Neural progenitor cell (in vitro differentiated cells): Measurements from ENCODE around the gene SERPINB13. TPM values are rescaled to one million over a fixed set of nuclear protein-coding genes. Genes with fewer than 3 reads are reported as not detected.

Experiments used
- DNase-seq: peaks from one replicate; pipeline ENCODE4 v3.0.0-alpha.2; 2016; ENCODE audit warnings: low spot score
- H2AFZ ChIP-seq: fragments of 200-600 bp; sonication (generic); replicated peaks from 2 replicates; pipeline ENCODE4 v1.6.1; 2016; ENCODE audit warnings: antibody characterized with exemption
- H3F3A ChIP-seq: fragments of 200-600 bp; sonication (generic); 2 replicates; pipeline ENCODE4 v1.6.1; 2016; ENCODE audit warnings: antibody characterized with exemption, low read depth
- H3K27ac ChIP-seq: fragments of 200-600 bp; sonication (generic); 2 replicates; pipeline ENCODE4 v1.5.1; 2016; ENCODE audit warnings: mild to moderate bottlenecking
- H3K27me3 ChIP-seq: fragments of 200-600 bp; sonication (generic); 2 replicates; pipeline ENCODE4 v1.6.1; 2016; ENCODE audit warnings: mild to moderate bottlenecking, moderate library complexity
- H3K36me3 ChIP-seq: fragments of 200-600 bp; sonication (generic); 2 replicates; pipeline ENCODE4 v1.5.1; 2016
- H3K4me1 ChIP-seq: fragments of 200-600 bp; sonication (generic); 2 replicates; pipeline ENCODE4 v1.6.1; 2016; ENCODE audit warnings: mixed run types
- H3K4me2 ChIP-seq: fragments of 200-600 bp; sonication (generic); 2 replicates; pipeline ENCODE4 v1.6.1; 2016
- H3K4me3 ChIP-seq: fragments of 200-600 bp; sonication (generic); 2 replicates; pipeline ENCODE4 v1.5.1; 2016
- H3K79me2 ChIP-seq: fragments of 200-600 bp; sonication (generic); 2 replicates; pipeline ENCODE4 v1.6.1; 2016; ENCODE audit warnings: low read depth
- H3K9ac ChIP-seq: fragments of 200-600 bp; sonication (generic); 2 replicates; pipeline ENCODE4 v1.6.1; 2016
- H3K9me3 ChIP-seq: fragments of 200-600 bp; sonication (generic); 2 replicates; pipeline ENCODE4 v1.5.1; 2016; ENCODE audit warnings: low read depth
- H4K20me1 ChIP-seq: fragments of 200-600 bp; sonication (generic); 2 replicates; pipeline ENCODE4 v1.6.1; 2016; ENCODE audit warnings: low read depth
- H3K27ac Mint-ChIP-seq: 3 replicates; pipeline ENCODE4 v1.8.0; 2021; ENCODE audit warnings: mixed read lengths
- H3K27me3 Mint-ChIP-seq: 2 replicates; pipeline ENCODE4 v1.8.0; 2022; ENCODE audit warnings: low read depth, mild to moderate bottlenecking, inconsistent platforms, moderate library complexity, mixed read lengths; ENCODE audit not compliant: insufficient read depth
- H3K36me3 Mint-ChIP-seq: 3 replicates; pipeline ENCODE4 v1.8.0; 2021; ENCODE audit warnings: mixed read lengths
- H3K4me1 Mint-ChIP-seq: 3 replicates; pipeline ENCODE4 v1.8.0; 2021; ENCODE audit warnings: mixed read lengths
- H3K4me3 Mint-ChIP-seq: 3 replicates; pipeline ENCODE4 v1.8.0; 2021; ENCODE audit warnings: mild to moderate bottlenecking, moderate library complexity, mixed read lengths
- H3K9me3 Mint-ChIP-seq: 3 replicates; pipeline ENCODE4 v1.8.0; 2020; ENCODE audit warnings: mixed read lengths
- EZH2 ChIP-seq: fragments of 200-600 bp; sonication (generic); IDR thresholded peaks from 2 replicates; pipeline ENCODE4 v1.6.1; 2017; ENCODE audit warnings: antibody characterized with exemption, mild to moderate bottlenecking, moderate library complexity
- EZH2phosphoT487 ChIP-seq: fragments of 200-600 bp; sonication (generic); IDR thresholded peaks from 2 replicates; pipeline ENCODE4 v1.6.1; 2017; ENCODE audit warnings: antibody characterized with exemption
- total RNA-seq: library from RNA; depleted of rRNA; stranded (reverse); fragments of >200 nt; gene quantifications from 2 replicates; pipeline ENCODE4 v1.2.3, GENCODE V29; 2015; ENCODE audit warnings: low replicate concordance
- TF ChIP-seq, protein P1 (sequence below): fragments of 200-600 bp; sonication (generic); IDR thresholded peaks from 2 replicates; pipeline ENCODE4 v1.5.1; 2017; ENCODE audit warnings: antibody characterized with exemption, mild to moderate bottlenecking

The SERPINB13 gene
- total RNA-seq, 1 donor from 2014 or later, result not detected

DNA sequence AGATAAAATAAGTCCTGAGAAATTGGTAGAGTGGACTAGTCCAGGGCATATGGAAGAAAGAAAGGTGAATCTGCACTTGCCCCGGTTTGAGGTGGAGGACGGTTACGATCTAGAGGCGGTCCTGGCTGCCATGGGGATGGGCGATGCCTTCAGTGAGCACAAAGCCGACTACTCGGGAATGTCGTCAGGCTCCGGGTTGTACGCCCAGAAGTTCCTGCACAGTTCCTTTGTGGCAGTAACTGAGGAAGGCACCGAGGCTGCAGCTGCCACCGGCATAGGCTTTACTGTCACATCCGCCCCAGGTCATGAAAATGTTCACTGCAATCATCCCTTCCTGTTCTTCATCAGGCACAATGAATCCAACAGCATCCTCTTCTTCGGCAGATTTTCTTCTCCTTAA is 9.8 kb downstream of the SERPINB13 start:
- H2AFZ ChIP-seq, result peak overlapping the region; percentile 28
- no peak for TF ChIP-seq EZH2phosphoT487
- no peak for TF ChIP-seq EZH2
- TF ChIP-seq, protein P1, sequence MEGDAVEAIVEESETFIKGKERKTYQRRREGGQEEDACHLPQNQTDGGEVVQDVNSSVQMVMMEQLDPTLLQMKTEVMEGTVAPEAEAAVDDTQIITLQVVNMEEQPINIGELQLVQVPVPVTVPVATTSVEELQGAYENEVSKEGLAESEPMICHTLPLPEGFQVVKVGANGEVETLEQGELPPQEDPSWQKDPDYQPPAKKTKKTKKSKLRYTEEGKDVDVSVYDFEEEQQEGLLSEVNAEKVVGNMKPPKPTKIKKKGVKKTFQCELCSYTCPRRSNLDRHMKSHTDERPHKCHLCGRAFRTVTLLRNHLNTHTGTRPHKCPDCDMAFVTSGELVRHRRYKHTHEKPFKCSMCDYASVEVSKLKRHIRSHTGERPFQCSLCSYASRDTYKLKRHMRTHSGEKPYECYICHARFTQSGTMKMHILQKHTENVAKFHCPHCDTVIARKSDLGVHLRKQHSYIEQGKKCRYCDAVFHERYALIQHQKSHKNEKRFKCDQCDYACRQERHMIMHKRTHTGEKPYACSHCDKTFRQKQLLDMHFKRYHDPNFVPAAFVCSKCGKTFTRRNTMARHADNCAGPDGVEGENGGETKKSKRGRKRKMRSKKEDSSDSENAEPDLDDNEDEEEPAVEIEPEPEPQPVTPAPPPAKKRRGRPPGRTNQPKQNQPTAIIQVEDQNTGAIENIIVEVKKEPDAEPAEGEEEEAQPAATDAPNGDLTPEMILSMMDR, result no peak
- no peaks in the 10 kb centered on the region for H3K4me1 ChIP-seq
- H3K4me3 ChIP-seq, result no peak overlapping the region
- Mint-ChIP-seq H3K4me3 (no peak overlapping the region), H3K36me3 (no peaks in the 10 kb centered on the region), H3K4me1 (no peaks in the 10 kb centered on the region), H3K27me3 (no peaks in the 10 kb centered on the region), H3K9me3 (no peaks in the 10 kb centered on the region), H3K27ac (no peak overlapping the region)
- H3K36me3 ChIP-seq, result no peaks in the 10 kb centered on the region
- no peaks in the 10 kb centered on the region for H3K27me3 ChIP-seq
- no peak overlapping the region for H3K27ac ChIP-seq
- no peak overlapping the region for H3K9ac ChIP-seq
- DNase-seq, result no peak
- no peak overlapping the region for H3K4me2 ChIP-seq
- H3K79me2 ChIP-seq, result no peaks in the 10 kb centered on the region
- H3K9me3 ChIP-seq, result no peaks in the 10 kb centered on the region
- no peaks in the 10 kb centered on the region for H4K20me1 ChIP-seq
- no peaks in the 10 kb centered on the region for H3F3A ChIP-seq

DNA sequence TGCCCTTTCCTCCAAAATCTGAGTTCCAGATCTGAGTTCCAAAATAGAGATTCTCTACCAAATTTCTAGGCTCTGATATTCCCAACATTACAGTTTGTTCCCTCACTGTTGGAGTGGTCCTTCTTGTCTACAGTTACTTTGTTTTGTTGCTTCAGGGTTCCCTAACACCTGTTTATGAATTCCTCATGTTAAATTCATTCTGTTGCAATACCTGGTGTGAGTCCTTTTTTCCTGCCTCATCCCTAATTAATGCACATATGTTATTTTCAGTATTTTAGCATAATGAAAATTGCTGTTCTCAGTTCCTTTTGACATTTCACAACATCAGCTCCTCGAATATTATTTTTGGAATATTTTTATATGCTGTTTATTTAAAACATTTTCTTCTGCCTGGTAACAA is 16.2 kb downstream of the SERPINB13 start:
- H3K9me3 Mint-ChIP-seq, result no peaks in the 10 kb centered on the region
- no peaks in the 10 kb centered on the region for H3K4me1 ChIP-seq
- H3K36me3 Mint-ChIP-seq, result no peaks in the 10 kb centered on the region
- H3K79me2 ChIP-seq, result no peaks in the 10 kb centered on the region
- H3K9ac ChIP-seq, result no peak overlapping the region
- no peak overlapping the region for H3K27ac Mint-ChIP-seq
- no peaks in the 10 kb centered on the region for H3K9me3 ChIP-seq
- no peak for DNase-seq
- no peaks in the 10 kb centered on the region for H3K27me3 Mint-ChIP-seq
- no peak overlapping the region for H3K4me3 ChIP-seq
- no peaks in the 10 kb centered on the region for H3K36me3 ChIP-seq
- no peak overlapping the region for H3K4me3 Mint-ChIP-seq
- H3K27me3 ChIP-seq, result no peaks in the 10 kb centered on the region
- no peak overlapping the region for H2AFZ ChIP-seq
- H3F3A ChIP-seq, result no peaks in the 10 kb centered on the region
- no peaks in the 10 kb centered on the region for H3K4me1 Mint-ChIP-seq
- no peaks in the 10 kb centered on the region for H4K20me1 ChIP-seq
- H3K4me2 ChIP-seq, result no peak overlapping the region
- TF ChIP-seq, protein P1, result no peak
- TF ChIP-seq EZH2phosphoT487 (no peak), EZH2 (no peak)
- H3K27ac ChIP-seq, result no peak overlapping the region

DNA sequence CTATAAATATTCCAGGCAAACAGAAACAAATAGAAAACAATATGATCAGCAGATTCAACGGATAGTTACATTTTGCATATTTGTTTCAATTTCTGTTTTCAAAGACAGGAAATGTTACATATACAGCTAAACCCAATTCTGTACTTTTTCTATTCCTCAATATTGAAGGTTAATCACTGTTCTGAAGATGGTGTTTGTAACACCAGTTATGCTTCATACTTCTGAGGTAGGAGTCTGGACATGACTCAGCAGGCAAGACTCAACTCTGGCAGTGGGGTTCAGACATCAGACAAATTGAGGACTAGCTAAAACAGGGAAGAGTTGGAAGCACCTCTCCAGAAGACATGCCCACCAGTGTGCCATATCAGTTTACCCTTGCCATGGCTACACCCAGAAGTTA is 16.6 kb downstream of the SERPINB13 start:
- H3K4me1 Mint-ChIP-seq, result no peaks in the 10 kb centered on the region
- Histone ChIP-seq H3K79me2 (no peaks in the 10 kb centered on the region), H3F3A (no peaks in the 10 kb centered on the region), H3K36me3 (no peaks in the 10 kb centered on the region), H3K27me3 (no peaks in the 10 kb centered on the region), H3K9me3 (no peaks in the 10 kb centered on the region), H2AFZ (no peak overlapping the region), H3K4me2 (no peak overlapping the region), H3K4me3 (no peak overlapping the region), H3K9ac (no peak overlapping the region), H3K27ac (no peak overlapping the region), H4K20me1 (no peaks in the 10 kb centered on the region), H3K4me1 (no peaks in the 10 kb centered on the region)
- TF ChIP-seq, protein P1, result no peak
- TF ChIP-seq EZH2phosphoT487 (no peak), EZH2 (no peak)
- H3K27ac Mint-ChIP-seq, result no peak overlapping the region
- DNase-seq, result no peak
- H3K4me3 Mint-ChIP-seq, result no peak overlapping the region
- no peaks in the 10 kb centered on the region for H3K27me3 Mint-ChIP-seq
- no peaks in the 10 kb centered on the region for H3K36me3 Mint-ChIP-seq
- no peaks in the 10 kb centered on the region for H3K9me3 Mint-ChIP-seq
